NCI-H1930 (cell line): ENCODE data around the gene DIRAS3.
"Not testable (repeated sequence)": the region's sequence is repeated elsewhere in the genome, so short reads cannot be mapped to it uniquely, and the experiment has no call there.

Experiments
- DNase-seq, 2 experiments: peaks; one replicate each; lab custom pipeline; 2025; lab: John Stamatoyannopoulos, UW

The DIRAS3 gene

DNA sequence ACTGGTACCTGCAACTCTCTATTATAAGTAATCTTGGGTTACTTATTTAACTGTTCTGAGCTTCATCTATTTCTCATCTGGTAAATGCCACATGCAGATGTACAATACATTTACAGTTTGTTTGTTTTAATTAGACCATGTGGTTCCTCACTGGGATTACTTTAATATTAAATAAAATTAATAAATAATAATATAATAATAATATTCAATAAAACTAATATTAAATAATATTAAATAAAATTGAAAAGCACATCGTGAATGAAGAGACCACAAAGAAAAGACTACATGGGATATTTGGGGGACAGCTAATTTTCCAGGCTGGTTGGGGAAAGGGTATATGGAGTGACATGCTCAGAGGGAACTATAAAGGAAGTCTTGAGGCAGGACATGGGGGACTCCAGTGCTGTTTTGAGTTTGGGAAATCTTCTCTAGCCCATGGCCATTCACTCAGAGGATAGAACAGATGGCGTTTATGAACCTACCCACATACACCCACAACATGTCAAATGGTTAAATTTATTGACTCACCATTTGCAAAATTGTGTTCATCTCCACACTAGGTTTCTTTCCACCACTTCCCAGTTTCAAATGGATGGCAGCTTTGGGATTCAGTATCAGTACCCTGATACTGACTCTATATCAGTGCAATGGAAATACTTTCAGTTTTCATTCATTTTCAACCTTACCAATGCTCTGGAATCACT, 25.6 kb downstream of the DIRAS3 start:
- no peak for DNase-seq

- no peak for DNase-seq
Observed at GRCh38 chr1:68016381-68016780, 34.0 kb downstream of the DIRAS3 start.

GRCh38 chr1:68015971-68016370, 34.5 kb downstream of the DIRAS3 start:
- no peak for DNase-seq

DNA sequence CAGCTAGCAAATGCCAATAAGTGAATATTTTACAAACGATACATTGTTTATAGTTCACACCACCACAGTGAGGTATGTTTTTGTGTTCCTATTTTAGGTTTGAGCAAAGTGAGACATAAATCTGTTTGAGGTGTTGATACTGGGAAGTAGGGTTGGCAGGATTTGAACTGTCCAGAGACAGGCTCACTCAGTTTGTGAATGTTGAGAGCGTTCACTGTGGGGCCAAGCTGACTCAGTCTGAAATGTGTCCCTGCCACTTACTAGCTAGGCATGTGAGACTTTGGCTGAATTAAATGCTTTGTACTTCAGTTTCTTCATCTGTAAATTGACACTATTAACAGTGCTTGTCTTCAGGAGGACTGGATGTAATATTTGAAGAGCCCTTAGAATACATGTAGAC, 35.1 kb downstream of the DIRAS3 start:
- no peak for DNase-seq

DNA sequence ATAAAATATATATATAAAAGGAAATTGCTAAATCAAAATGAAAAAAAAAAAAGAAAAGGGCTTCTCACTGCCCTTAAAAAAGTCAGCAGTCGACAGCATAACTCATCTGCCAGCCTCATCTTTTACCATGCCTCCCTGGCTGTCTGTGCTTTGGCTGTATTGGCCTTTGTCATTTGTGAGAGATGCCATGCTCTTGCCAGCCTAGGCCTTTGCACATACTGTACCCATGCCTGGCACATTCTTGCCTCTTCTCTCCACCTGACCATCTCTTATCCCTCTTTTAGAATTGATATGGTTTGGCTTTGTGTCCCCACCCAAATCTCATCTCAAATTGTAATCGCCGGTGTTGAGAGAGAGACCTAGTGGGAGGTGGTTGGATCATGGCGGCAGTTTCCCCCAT, 37.1 kb downstream of the DIRAS3 start:
- no peak for DNase-seq

DNA sequence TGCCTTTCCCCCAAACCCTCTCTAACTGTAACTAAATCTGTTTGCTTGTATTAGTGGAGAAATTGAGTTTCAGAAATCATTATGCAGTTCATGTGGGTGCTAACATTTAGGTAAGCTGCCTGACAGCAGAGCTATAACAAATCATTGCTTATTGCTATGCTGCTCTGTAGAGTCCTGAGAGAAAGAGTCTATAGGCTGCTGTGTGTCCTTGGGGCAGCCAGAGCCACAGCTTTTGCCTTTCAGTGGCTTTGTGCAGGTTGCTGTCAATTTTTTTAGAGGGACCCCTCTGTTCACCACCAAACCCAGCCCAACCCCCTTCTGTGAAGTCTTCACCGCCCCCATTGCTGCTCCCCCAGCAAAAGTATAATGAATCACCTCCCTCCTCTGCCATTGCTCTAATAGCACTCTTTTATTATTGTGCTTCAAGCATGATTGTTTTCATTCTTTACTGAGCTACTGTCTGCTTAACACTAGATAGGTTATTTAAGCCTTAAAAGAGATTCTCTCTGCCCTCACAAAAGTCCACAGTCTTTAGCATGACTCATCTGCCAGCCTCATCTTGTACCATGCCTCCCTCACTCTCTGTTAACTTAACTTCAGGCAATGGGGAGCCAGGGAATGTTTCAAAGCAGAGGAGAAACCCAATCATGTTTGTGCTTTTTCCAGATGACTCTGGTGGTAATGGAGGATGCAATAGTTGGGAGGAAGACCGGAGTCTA, 38.6 kb downstream of the DIRAS3 start:
- no peak for DNase-seq

GRCh38 chr1:68010543-68010942, 39.9 kb downstream of the DIRAS3 start:
- DNase-seq: no peak

DNA sequence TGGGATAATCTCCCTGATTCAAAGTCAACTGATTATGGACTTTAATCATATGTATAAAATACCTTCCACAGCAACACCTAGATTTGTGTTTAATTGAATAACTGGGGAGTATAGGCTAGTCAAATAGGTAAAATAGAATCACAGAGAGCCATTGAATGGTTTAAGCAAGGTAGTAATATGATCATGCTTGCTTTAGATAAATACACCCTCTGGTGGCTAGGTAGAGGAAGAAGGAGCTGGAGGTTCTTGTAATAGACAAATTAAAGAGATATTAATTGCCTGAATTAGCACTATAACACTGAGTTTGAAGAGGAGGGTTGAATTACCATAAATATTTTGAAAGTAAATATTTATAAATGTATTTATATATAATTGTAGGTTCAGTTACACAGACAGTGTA, 40.3 kb downstream of the DIRAS3 start:
- no peak for DNase-seq

DNA sequence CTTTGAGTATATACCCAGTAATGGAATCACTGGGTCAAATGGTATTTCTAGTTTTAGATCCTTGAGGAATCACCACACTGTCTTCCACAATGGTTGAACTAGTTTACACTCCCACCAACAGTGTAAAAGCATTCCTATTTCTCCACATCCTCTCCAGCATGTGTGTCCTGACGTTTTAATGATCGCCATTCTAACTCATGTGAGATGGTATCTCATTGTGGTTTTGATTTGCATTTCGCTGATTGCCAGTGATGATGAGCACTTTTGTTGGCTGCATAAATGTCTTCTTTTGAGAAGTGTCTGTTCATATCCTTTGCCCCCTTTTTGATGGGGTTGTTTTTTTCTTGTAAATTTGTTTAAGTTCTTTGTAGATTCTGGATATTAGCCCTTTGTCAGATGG, 46.8 kb downstream of the DIRAS3 start:
- not testable (repeated sequence) for DNase-seq

DNA sequence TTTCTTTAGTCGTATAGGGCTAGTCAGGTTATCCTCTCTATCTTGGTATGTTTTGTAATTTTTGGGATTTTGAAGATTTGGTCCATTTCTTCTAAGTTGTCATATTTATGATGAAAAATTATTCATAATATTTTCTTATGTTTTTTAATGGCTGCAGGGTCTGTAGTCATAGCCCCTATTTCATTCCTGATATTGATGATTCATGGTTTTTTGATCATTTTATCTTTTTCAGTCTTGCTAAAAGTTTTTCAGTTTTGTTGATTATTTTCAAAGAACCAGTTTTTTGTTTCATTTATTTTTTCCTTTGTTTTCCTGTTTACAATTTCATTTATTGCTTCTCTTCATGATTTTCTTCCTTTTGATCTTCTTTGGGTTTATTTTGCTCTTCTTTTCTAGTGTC, 50.2 kb downstream of the DIRAS3 start:
- no peak for DNase-seq

DNA sequence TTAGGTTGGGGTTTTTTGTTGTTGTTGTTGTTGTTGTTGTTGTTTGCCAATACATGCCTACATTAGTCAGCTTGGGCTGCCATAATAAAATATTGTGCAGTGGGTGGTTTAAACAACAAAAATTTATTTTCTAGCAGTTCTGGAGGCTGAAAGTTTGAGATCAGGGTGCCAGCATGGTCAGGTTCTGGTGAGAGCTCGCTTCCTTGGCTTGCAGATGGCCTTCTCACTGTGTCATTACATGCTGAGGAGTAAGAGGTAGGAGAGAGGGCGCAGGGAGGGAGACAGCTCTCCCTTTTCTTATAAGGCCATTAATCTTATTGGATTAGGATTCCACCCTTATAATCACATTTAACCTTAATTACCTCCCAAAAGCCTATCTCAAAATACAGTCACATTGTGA, 52.7 kb downstream of the DIRAS3 start:
- no peak for DNase-seq
